Stimulated activated CD4-positive, alpha-beta T cell treated with anti-CD3 and anti-CD28 coated beads, Interleukin-4, amount 100 ng/mL, for 4 hours (primary cell): ENCODE measurements around the gene ZBTB5.
"Not testable (repeated sequence)": the region's sequence is repeated elsewhere in the genome, so short reads cannot be mapped to it uniquely, and the experiment has no call there.

Experiments
- DNase-seq, 2 experiments: peaks; one replicate each; pipeline ENCODE4 v3.0.0-alpha.2; 2020

The ZBTB5 gene

GRCh38 chr9:37485389-37486255, 20.4 kb upstream of the ZBTB5 start, which contains the start of gene POLR1E:
POLR1E (plus strand) TSS chr9:37485948; CDS start chr9:37486048, 100 bp downstream.
- DNase-seq = peak; percentile 95 to 97

- DNase-seq = no peak
Observed at GRCh38 chr9:37480759-37481158, 15.5 kb upstream of the ZBTB5 start.

- DNase-seq = not testable (repeated sequence)
Observed at GRCh38 chr9:37477987-37478619, 12.9 kb upstream of the ZBTB5 start.

GRCh38 chr9:37477443-37477842, 12.2 kb upstream of the ZBTB5 start:
- DNase-seq = not testable (repeated sequence)

GRCh38 chr9:37476930-37477329, 11.7 kb upstream of the ZBTB5 start:
- DNase-seq = no peak

GRCh38 chr9:37474438-37474837, 9.2 kb upstream of the ZBTB5 start:
- no peak for DNase-seq

- DNase-seq = not testable (repeated sequence)
Observed at GRCh38 chr9:37473982-37474381, 8.7 kb upstream of the ZBTB5 start.

GRCh38 chr9:37471942-37472684, 6.9 kb upstream of the ZBTB5 start:
- DNase-seq = no peak

- DNase-seq = no peak
Observed at GRCh38 chr9:37468620-37469019, 3.4 kb upstream of the ZBTB5 start.

- not testable (repeated sequence) for DNase-seq
Observed at GRCh38 chr9:37467530-37467929, 2.3 kb upstream of the ZBTB5 start.

- peak; percentile 17 to 27 for DNase-seq
Observed at GRCh38 chr9:37466037-37466709, 923 bp upstream of the ZBTB5 start.

GRCh38 chr9:37464426-37465248, 613 bp downstream of the ZBTB5 start:
- peak in 1 of 2 experiments; percentile 58 for DNase-seq

- DNase-seq = no peak
Observed at GRCh38 chr9:37464006-37464405, 1.2 kb downstream of the ZBTB5 start.

GRCh38 chr9:37456817-37457216, 8.4 kb downstream of the ZBTB5 start:
- DNase-seq = no peak

GRCh38 chr9:37455884-37456647, 9.2 kb downstream of the ZBTB5 start:
- DNase-seq = no peak

GRCh38 chr9:37454238-37454637, 11.0 kb downstream of the ZBTB5 start:
- DNase-seq = no peak

GRCh38 chr9:37453827-37454226, 11.4 kb downstream of the ZBTB5 start:
- no peak for DNase-seq

- DNase-seq = no peak
Observed at GRCh38 chr9:37452611-37453010, 12.6 kb downstream of the ZBTB5 start.

GRCh38 chr9:37451628-37452027, 13.6 kb downstream of the ZBTB5 start:
- no peak for DNase-seq

GRCh38 chr9:37449862-37450632, 15.2 kb downstream of the ZBTB5 start:
- DNase-seq = no peak
